ENCODE results near the gene MED17.

The MED17 gene, protein sequence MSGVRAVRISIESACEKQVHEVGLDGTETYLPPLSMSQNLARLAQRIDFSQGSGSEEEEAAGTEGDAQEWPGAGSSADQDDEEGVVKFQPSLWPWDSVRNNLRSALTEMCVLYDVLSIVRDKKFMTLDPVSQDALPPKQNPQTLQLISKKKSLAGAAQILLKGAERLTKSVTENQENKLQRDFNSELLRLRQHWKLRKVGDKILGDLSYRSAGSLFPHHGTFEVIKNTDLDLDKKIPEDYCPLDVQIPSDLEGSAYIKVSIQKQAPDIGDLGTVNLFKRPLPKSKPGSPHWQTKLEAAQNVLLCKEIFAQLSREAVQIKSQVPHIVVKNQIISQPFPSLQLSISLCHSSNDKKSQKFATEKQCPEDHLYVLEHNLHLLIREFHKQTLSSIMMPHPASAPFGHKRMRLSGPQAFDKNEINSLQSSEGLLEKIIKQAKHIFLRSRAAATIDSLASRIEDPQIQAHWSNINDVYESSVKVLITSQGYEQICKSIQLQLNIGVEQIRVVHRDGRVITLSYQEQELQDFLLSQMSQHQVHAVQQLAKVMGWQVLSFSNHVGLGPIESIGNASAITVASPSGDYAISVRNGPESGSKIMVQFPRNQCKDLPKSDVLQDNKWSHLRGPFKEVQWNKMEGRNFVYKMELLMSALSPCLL

DNA sequence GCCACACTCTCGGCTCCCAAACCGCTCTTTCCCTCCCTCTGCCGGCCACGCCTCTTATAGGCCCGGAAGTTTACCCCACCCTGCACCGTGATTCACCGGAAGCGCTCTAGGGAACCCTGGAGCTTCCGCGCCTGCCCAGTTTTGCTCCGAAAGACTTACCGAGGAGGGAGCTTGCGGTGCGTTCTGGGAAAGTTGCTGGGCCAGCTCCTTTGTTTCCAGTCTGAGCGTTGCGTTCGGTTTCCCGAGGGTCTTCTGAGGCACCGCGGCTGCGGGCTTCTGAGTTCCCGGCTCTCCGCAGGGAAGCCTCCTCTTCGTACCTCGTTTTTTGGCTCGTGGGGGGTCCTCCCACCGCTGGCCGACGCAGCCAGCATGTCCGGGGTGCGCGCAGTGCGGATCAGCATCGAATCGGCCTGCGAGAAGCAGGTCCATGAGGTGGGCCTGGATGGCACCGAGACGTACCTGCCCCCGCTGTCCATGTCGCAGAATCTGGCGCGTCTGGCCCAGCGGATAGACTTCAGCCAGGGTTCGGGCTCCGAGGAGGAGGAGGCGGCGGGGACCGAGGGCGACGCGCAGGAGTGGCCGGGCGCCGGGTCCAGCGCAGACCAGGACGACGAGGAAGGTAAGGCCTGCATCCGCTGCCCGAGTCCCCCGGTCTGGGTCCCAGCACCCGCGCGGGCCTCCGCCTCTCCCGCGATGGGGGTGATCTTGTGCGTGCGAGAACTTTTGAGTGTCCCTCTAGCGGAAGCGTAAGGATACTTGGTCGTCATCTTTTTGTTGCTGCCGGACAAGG, at the start of gene MED17:
Gene MED17, plus strand, starts transcription at position 138 of the 790 bp plus-strand sequence. Its CDS starts 232 bp downstream, at position 370.
- DNase-seq (ENCODE audit: low read depth) = peak; percentile 77
- peak within 1 kb of the TSS; percentile 87 for H3K4me3 ChIP-seq (ENCODE audit: low read depth, low read length)
- TF ChIP-seq, protein P1, sequence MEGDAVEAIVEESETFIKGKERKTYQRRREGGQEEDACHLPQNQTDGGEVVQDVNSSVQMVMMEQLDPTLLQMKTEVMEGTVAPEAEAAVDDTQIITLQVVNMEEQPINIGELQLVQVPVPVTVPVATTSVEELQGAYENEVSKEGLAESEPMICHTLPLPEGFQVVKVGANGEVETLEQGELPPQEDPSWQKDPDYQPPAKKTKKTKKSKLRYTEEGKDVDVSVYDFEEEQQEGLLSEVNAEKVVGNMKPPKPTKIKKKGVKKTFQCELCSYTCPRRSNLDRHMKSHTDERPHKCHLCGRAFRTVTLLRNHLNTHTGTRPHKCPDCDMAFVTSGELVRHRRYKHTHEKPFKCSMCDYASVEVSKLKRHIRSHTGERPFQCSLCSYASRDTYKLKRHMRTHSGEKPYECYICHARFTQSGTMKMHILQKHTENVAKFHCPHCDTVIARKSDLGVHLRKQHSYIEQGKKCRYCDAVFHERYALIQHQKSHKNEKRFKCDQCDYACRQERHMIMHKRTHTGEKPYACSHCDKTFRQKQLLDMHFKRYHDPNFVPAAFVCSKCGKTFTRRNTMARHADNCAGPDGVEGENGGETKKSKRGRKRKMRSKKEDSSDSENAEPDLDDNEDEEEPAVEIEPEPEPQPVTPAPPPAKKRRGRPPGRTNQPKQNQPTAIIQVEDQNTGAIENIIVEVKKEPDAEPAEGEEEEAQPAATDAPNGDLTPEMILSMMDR (IDR thresholded peaks at IDR 0.05; ENCODE audit: low read depth, low read length, missing control alignments) = peak; percentile 65

DNA sequence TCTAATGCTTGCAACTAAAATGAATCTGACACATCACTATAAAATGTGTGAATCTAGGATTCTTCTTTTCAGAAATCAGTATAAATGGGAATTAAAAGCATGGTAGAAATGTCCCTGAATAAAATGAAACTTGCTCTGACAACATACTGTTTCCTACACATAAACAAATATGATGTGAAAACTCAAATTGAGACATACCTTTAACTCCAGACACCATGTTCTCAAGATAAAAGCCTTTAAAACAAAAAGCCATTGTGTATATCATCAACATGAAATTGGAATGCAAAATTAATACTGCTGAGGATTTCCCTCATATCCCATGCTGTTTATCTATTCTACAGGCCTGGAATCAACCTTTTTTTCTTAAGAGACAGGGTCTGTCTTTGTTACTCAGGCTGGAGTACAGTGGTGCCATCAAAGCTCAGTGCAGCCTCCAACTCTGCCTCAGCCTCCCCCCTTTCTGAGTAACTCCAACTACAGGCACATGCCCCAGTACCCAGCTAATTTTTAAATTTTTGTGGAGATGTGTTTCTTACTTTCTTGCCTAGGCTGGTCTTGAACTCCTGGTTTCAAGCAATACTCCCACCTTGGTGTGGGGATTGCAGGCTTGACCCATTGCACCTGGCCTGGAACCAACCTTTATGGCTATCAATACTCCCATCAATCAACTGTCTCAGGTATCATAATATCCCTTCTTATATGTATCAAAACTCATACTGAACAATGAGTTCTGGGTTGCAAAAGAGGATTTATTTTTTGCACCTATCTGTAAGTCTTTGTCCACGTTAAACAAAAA, 49.5 kb upstream of the MED17 start:
- no peak overlapping the region for H3K4me3 ChIP-seq (ENCODE audit: low read depth, low read length)
- DNase-seq (ENCODE audit: low read depth) = no peak
- TF ChIP-seq, protein P1 (IDR thresholded peaks at IDR 0.05; ENCODE audit: low read depth, low read length, missing control alignments) = no peak

DNA sequence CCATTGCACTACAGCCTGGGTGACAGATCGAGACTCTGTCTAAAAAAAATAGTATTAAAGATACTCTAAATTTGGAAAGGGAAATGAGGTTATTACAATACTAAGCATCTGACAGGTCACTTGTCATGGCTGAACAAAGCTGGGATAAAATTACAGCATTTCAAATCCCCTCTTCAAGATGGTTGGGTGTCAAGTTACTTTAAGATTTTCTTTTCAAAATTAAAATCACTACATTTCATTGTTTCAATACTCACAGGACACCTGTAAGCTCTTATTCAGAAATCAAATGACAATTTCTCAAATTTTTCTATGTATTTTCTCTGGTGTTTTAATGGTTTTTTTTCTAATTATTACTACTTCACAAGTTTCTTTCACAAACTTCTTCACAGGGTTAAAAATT, 48.5 kb upstream of the MED17 start:
- no peak overlapping the region; the same call in 1 of the 2 replicates for H3K4me3 ChIP-seq (ENCODE audit: low read depth, low read length)

DNA sequence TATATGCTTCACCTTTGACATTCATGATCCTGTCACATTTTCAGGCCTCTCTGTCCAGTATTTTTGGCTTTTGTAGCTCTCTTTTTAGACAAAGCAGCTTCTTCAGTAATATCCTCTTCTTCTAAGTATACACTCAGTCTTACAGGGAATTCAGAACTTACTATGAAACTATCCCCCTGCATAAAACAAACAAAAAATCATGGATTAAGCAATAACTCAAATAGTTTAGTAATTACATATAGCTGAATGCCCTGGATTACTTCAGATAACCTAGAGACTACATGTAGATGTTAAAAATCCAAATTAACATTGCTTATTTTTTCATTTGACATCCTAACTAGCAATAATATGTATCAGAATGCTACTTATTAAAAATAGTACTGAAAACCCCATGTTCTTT, 48.0 kb upstream of the MED17 start:
- TF ChIP-seq, protein P1 (IDR thresholded peaks at IDR 0.05; ENCODE audit: low read depth, low read length, missing control alignments) = no peak
- H3K4me3 ChIP-seq (ENCODE audit: low read depth, low read length) = no peak overlapping the region
- DNase-seq (ENCODE audit: low read depth) = no peak

More for the DNA sequence above, 48.5 kb upstream of the MED17 start:
- TF ChIP-seq, protein P1 (IDR thresholded peaks at IDR 0.05; ENCODE audit: low read depth, low read length, missing control alignments) = no peak
- no peak for DNase-seq (ENCODE audit: low read depth)

DNA sequence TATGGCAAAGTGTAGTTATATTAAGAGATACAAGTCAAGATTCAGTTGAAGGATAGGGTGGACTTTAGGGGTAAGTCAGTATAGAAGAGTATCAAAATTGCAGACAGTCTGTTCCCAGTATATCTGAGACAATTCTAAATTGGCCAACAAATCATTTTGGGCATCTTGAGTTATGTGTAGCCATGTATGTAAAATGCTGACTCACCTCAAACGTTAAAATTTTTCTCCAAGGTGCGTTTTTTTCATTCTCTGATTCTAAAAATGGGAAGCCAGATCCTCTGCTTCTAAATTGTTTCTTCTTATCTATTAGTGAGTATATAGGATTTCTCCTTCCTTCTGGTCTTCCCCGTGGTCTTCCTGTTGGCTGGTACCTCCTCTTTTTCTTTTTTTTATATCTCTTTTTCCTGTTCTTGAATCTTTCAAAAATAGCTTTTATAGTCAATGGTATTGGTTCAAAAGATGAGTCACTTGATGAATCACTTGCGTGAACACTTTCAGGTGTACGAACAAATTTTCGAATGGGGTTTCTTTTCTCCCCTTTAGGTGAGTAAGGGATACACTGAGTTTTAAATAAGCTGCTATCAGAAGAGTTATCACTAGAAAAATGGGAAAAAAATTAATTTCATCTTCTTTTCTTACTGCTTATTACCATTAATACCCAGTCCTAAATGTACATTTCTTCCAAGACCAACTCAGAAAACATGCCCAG, 46.0 kb upstream of the MED17 start:
- TF ChIP-seq, protein P1 (IDR thresholded peaks at IDR 0.05; ENCODE audit: low read depth, low read length, missing control alignments) = no peak
- peak overlapping the region; percentile 83 for H3K4me3 ChIP-seq (ENCODE audit: low read depth, low read length)
- no peak for DNase-seq (ENCODE audit: low read depth)

Measured in GM12864 (cell line).